ENCODE measurements around the gene MARCHF7. TPM values are rescaled to one million over a fixed set of nuclear protein-coding genes. Genes with fewer than 3 reads are reported as not detected.
"Not testable (repeated sequence)": the region's sequence is repeated elsewhere in the genome, so short reads cannot be mapped to it uniquely, and the experiment has no call there.

Gene MARCHF7
- total RNA-seq, 1 experiment from 2014 or later, result 121 TPM

- Histone ChIP-seq H3K27ac (peak overlapping the region; percentile 94), H3K36me3 (peaks cover 28% of the 10 kb centered on the region), H3K27me3 (no peaks in the 10 kb centered on the region), H3K9me3 (replicated peaks) (no peaks in the 10 kb centered on the region), H3K4me1 (no peaks in the 10 kb centered on the region), H3K4me3 (peak overlapping the region; percentile 93)
- no peak for DNase-seq
Observed at GRCh38 chr2:159712929-159713420, 669 bp downstream of the MARCHF7 start.

- Histone ChIP-seq H3K36me3 (peaks cover 36% of the 10 kb centered on the region), H3K9me3 (replicated peaks) (no peaks in the 10 kb centered on the region), H3K4me1 (no peaks in the 10 kb centered on the region), H3K27ac (peak overlapping the region; percentile 94; the same call in 1 of the 2 replicates), H3K27me3 (no peaks in the 10 kb centered on the region), H3K4me3 (peak overlapping the region; percentile 93)
- DNase-seq, result peak in 1 of 2 experiments; percentile 22
Observed at GRCh38 chr2:159713631-159714246, 1.4 kb downstream of the MARCHF7 start.

GRCh38 chr2:159714247-159714930 is 2.1 kb downstream of the MARCHF7 start:
- Histone ChIP-seq H3K4me3 (no peak overlapping the region; the same call in 1 of the 2 replicates), H3K36me3 (peaks cover 43% of the 10 kb centered on the region), H3K4me1 (no peaks in the 10 kb centered on the region), H3K27ac (no peak overlapping the region), H3K27me3 (no peaks in the 10 kb centered on the region), H3K9me3 (replicated peaks) (no peaks in the 10 kb centered on the region)
- DNase-seq, result no peak

- peaks cover 53% of the 10 kb centered on the region for H3K36me3 ChIP-seq
- no peak overlapping the region for H3K4me3 ChIP-seq
- H3K9me3 ChIP-seq (replicated peaks), result no peaks in the 10 kb centered on the region
- H3K27ac ChIP-seq, result no peak overlapping the region
- no peaks in the 10 kb centered on the region for H3K4me1 ChIP-seq
- no peak for DNase-seq
- H3K27me3 ChIP-seq, result no peaks in the 10 kb centered on the region
Observed at GRCh38 chr2:159715451-159715850, 3.1 kb downstream of the MARCHF7 start.

GRCh38 chr2:159716409-159716808 is 4.1 kb downstream of the MARCHF7 start:
- H3K27me3 ChIP-seq; H3K9me3 ChIP-seq (replicated peaks); H3K4me3 ChIP-seq; H3K27ac ChIP-seq; DNase-seq; H3K4me1 ChIP-seq: not testable (repeated sequence)
- H3K36me3 ChIP-seq, result peaks cover 60% of the 10 kb centered on the region

GRCh38 chr2:159716857-159717256 is 4.6 kb downstream of the MARCHF7 start:
- H3K36me3 ChIP-seq, result peaks cover 65% of the 10 kb centered on the region
- no peak overlapping the region for H3K4me3 ChIP-seq
- no peaks in the 10 kb centered on the region for H3K27me3 ChIP-seq
- no peaks in the 10 kb centered on the region for H3K4me1 ChIP-seq
- no peak overlapping the region for H3K27ac ChIP-seq
- no peak for DNase-seq
- H3K9me3 ChIP-seq (replicated peaks), result no peaks in the 10 kb centered on the region

GRCh38 chr2:159720676-159721075 is 8.4 kb downstream of the MARCHF7 start:
- Histone ChIP-seq H3K27me3 (no peaks in the 10 kb centered on the region), H3K9me3 (replicated peaks) (0 out of 2 replicates have a peak, but pooled peaks cover 5% of the 10 kb centered on the region), H3K4me1 (no peaks in the 10 kb centered on the region), H3K36me3 (peaks cover 84% of the 10 kb centered on the region), H3K27ac (no peak overlapping the region), H3K4me3 (no peak overlapping the region)
- no peak for DNase-seq

- 0 out of 2 replicates have a peak, but pooled peaks cover 5% of the 10 kb centered on the region for H3K9me3 ChIP-seq (replicated peaks)
- DNase-seq, result no peak
- H3K36me3 ChIP-seq, result peaks cover 69% of the 10 kb centered on the region
- no peaks in the 10 kb centered on the region for H3K27me3 ChIP-seq
- no peaks in the 10 kb centered on the region for H3K4me1 ChIP-seq
- no peak overlapping the region for H3K4me3 ChIP-seq
- no peak overlapping the region for H3K27ac ChIP-seq
Observed at GRCh38 chr2:159722580-159722979, 10.3 kb downstream of the MARCHF7 start.

GRCh38 chr2:159724795-159725572 is 12.7 kb downstream of the MARCHF7 start:
- not testable (repeated sequence) for H3K4me3 ChIP-seq; H3K4me1 ChIP-seq; H3K27me3 ChIP-seq; H3K9me3 ChIP-seq (replicated peaks); H3K27ac ChIP-seq; DNase-seq
- peaks cover 58% of the 10 kb centered on the region for H3K36me3 ChIP-seq

- Histone ChIP-seq H3K27me3 (no peaks in the 10 kb centered on the region), H3K36me3 (peaks cover 59% of the 10 kb centered on the region), H3K4me3 (no peak overlapping the region), H3K9me3 (replicated peaks) (0 out of 2 replicates have a peak, but pooled peaks cover 5% of the 10 kb centered on the region), H3K4me1 (no peaks in the 10 kb centered on the region), H3K27ac (no peak overlapping the region)
- no peak for DNase-seq
Observed at GRCh38 chr2:159725713-159726112, 13.4 kb downstream of the MARCHF7 start.

- H3K36me3 ChIP-seq, result peaks cover 62% of the 10 kb centered on the region
- 0 out of 2 replicates have a peak, but pooled peaks cover 5% of the 10 kb centered on the region for H3K9me3 ChIP-seq (replicated peaks)
- no peaks in the 10 kb centered on the region for H3K27me3 ChIP-seq
- no peak for DNase-seq
- H3K27ac ChIP-seq, result no peak overlapping the region
- H3K4me1 ChIP-seq, result no peaks in the 10 kb centered on the region
- H3K4me3 ChIP-seq, result no peak overlapping the region
Observed at GRCh38 chr2:159728629-159729028, 16.3 kb downstream of the MARCHF7 start.

GRCh38 chr2:159735648-159736047 is 23.3 kb downstream of the MARCHF7 start:
- no peak overlapping the region for H3K27ac ChIP-seq
- 0 out of 2 replicates have a peak, but pooled peaks cover 2% of the 10 kb centered on the region for H3K4me1 ChIP-seq
- no peak for DNase-seq
- H3K4me3 ChIP-seq, result no peak overlapping the region
- no peaks in the 10 kb centered on the region for H3K27me3 ChIP-seq
- H3K9me3 ChIP-seq (replicated peaks), result no peaks in the 10 kb centered on the region
- peaks cover 87% of the 10 kb centered on the region for H3K36me3 ChIP-seq

- Histone ChIP-seq H3K9me3 (replicated peaks) (no peaks in the 10 kb centered on the region), H3K4me1 (0 out of 2 replicates have a peak, but pooled peaks cover 2% of the 10 kb centered on the region), H3K27ac (no peak overlapping the region), H3K27me3 (no peaks in the 10 kb centered on the region), H3K36me3 (peaks cover 84% of the 10 kb centered on the region), H3K4me3 (no peak overlapping the region)
- no peak for DNase-seq
Observed at GRCh38 chr2:159736048-159736447, 23.7 kb downstream of the MARCHF7 start.

- peaks cover 82% of the 10 kb centered on the region for H3K36me3 ChIP-seq
- H3K4me1 ChIP-seq, result 0 out of 2 replicates have a peak, but pooled peaks cover 2% of the 10 kb centered on the region
- H3K27me3 ChIP-seq, result no peaks in the 10 kb centered on the region
- H3K9me3 ChIP-seq (replicated peaks), result no peaks in the 10 kb centered on the region
- DNase-seq, result no peak
- no peak overlapping the region for H3K27ac ChIP-seq
- no peak overlapping the region for H3K4me3 ChIP-seq
Observed at GRCh38 chr2:159737292-159737916, 25.1 kb downstream of the MARCHF7 start.

All from SJCRH30 (cell line).